Hepatocyte (in vitro differentiated cells): ENCODE measurements around the gene CPE. TPM values are rescaled to one million over a fixed set of nuclear protein-coding genes. Genes with fewer than 3 reads are reported as not detected.

Experiments used
- DNase-seq: peaks from one replicate; pipeline ENCODE4 v3.0.0-alpha.2; 2016; ENCODE audit warnings: low spot score
- H2AFZ ChIP-seq: fragments of 200-600 bp; sonication (generic); 2 replicates; pipeline ENCODE4 v1.6.0; 2016; ENCODE audit warnings: antibody characterized with exemption, mild to moderate bottlenecking
- H3K27ac ChIP-seq: fragments of 200-600 bp; sonication (generic); 2 replicates; pipeline ENCODE4 v1.5.1; 2016; ENCODE audit warnings: mild to moderate bottlenecking
- H3K27me3 ChIP-seq: fragments of 200-600 bp; sonication (generic); 2 replicates; pipeline ENCODE4 v1.6.1; 2016
- H3K36me3 ChIP-seq: fragments of 200-600 bp; sonication (generic); replicated peaks from 2 replicates; pipeline ENCODE4 v1.5.1; 2016; ENCODE audit warnings: low read depth; ENCODE audit not compliant: insufficient read depth
- H3K4me1 ChIP-seq: fragments of 200-600 bp; sonication (generic); 2 replicates; pipeline ENCODE4 v1.5.1; 2016; ENCODE audit warnings: mild to moderate bottlenecking, moderate library complexity; ENCODE audit not compliant: insufficient read depth
- H3K4me2 ChIP-seq: fragments of 200-600 bp; sonication (generic); 2 replicates; pipeline ENCODE4 v1.6.0; 2016
- H3K4me3 ChIP-seq: fragments of 200-600 bp; sonication (generic); 2 replicates; pipeline ENCODE4 v1.5.1; 2016; ENCODE audit warnings: mild to moderate bottlenecking
- H3K79me2 ChIP-seq: fragments of 200-600 bp; sonication (generic); 2 replicates; pipeline ENCODE4 v1.6.0; 2017; ENCODE audit warnings: mild to moderate bottlenecking
- H3K9me2 ChIP-seq: fragments of 200-600 bp; sonication (generic); replicated peaks from 2 replicates; pipeline ENCODE4 v1.6.0; 2017; ENCODE audit warnings: mild to moderate bottlenecking; ENCODE audit not compliant: insufficient read depth
- H3K9me3 ChIP-seq: fragments of 200-600 bp; sonication (generic); 2 replicates; pipeline ENCODE4 v1.5.1; 2016; ENCODE audit warnings: low read depth, mild to moderate bottlenecking
- H4K20me1 ChIP-seq: fragments of 200-600 bp; sonication (generic); 2 replicates; pipeline ENCODE4 v1.6.0; 2016; ENCODE audit warnings: mild to moderate bottlenecking; ENCODE audit not compliant: insufficient read depth, poor library complexity, severe bottlenecking
- CTCF ChIP-seq: fragments of 200-600 bp; sonication (generic); IDR thresholded peaks from 2 replicates; pipeline ENCODE4 v1.5.1; 2016; ENCODE audit warnings: antibody characterized with exemption, mild to moderate bottlenecking; ENCODE audit not compliant: poor library complexity
- EZH2 ChIP-seq: fragments of 200-600 bp; sonication (generic); IDR thresholded peaks from 2 replicates; pipeline ENCODE4 v1.6.1; 2016; ENCODE audit warnings: antibody characterized with exemption, mild to moderate bottlenecking, borderline replicate concordance
- EZH2phosphoT487 ChIP-seq: fragments of 200-600 bp; sonication (generic); IDR thresholded peaks from one replicate; pipeline ENCODE4 v1.6.1; 2018; ENCODE audit warnings: antibody characterized with exemption, mild to moderate bottlenecking, low read depth, moderate library complexity; ENCODE audit not compliant: unreplicated experiment, severe bottlenecking
- WGBS: methylation state at CpG from one replicate; pipeline ENCODE4 v1.1.6; 2016; ENCODE audit warnings: low lambda C conversion rate; ENCODE audit errors: missing lambda C conversion rate; 5-methylcytosine and 5-hydroxymethylcytosine counted together
- polyA plus RNA-seq: library from polyadenylated mRNA; unstranded; fragments of >200 nt; fragmentation: Nextera tagmentation; extraction: Ambion mirVana; gene quantifications from 2 replicates; pipeline ENCODE4 v1.2.1, GENCODE V29; 2016
- total RNA-seq: library from RNA; depleted of rRNA; stranded (reverse); fragments of >200 nt; gene quantifications from 2 replicates; pipeline ENCODE4 v1.2.3, GENCODE V29; 2014

CPE gene
- total and polyA plus RNA-seq, 2 experiments from 2014 or later, result 66.4 to 106 TPM

- no peak for DNase-seq
- Histone ChIP-seq H3K27ac (peak overlapping the region; percentile 74), H3K79me2 (no peaks in the 10 kb centered on the region)
Observed at GRCh38 chr4:165383591-165384073, 4.8 kb downstream of the CPE start.

DNA sequence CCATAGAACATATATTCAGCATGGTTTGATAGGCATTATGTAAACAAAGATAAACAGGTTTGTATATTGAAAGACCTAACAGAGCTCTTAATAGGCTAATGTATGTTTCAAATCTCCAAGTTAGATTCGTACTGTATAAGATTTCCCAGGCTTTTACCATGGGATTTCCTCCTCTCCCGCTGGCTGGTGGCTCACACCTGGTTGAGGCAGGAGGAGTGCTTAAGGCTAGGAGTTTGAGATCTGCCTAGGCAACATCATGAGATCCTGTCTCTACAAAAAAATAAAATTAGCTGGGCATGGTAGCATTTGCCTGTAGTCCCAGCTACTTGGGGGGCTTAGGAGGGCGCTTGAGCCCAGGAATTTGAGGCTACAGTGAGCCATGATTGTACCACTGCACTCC lies 5.4 kb downstream of the CPE start:
- Histone ChIP-seq H3K36me3 (no peaks in the 10 kb centered on the region), H3K27ac (peak overlapping the region; percentile 74), H2AFZ (no peak overlapping the region)

More at GRCh38 chr4:165383591-165384073, 4.8 kb downstream of the CPE start:
- H4K20me1 ChIP-seq, result no peaks in the 10 kb centered on the region
- H3K36me3 ChIP-seq, result no peaks in the 10 kb centered on the region
- H3K9me2 ChIP-seq, result no peaks in the 10 kb centered on the region
- H3K9me3 ChIP-seq, result no peaks in the 10 kb centered on the region
- H2AFZ ChIP-seq, result no peak overlapping the region
- peaks cover 6% of the 10 kb centered on the region for H3K4me1 ChIP-seq
- 48% methylated on average over 4 of the region's 4 CpGs for WGBS
- H3K4me2 ChIP-seq, result peak overlapping the region; percentile 7
- H3K4me3 ChIP-seq, result no peak overlapping the region
- H3K27me3 ChIP-seq, result no peaks in the 10 kb centered on the region
- TF ChIP-seq CTCF (no peak), EZH2 (no peak), EZH2phosphoT487 (no peak)

DNA sequence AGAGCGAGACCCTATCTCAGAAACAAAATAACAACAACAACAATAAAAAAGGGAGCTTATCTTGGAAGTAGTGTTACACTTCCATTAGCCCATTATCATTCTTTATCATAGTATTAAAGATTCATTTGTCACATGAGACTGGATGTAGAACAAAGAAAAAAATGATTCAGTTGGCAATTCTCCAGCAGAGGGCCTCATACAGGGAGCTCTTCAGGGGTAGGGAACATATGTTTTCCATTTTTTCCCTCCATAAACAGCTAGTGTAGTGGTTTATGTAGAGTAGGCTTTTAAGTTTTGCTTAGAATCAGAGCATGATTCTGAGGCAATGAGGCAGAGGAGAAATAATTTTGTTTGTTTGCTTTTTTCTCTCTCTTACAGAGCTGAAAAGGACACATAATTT lies 5.8 kb downstream of the CPE start:
- TF ChIP-seq EZH2phosphoT487, result no peak
- no peak for TF ChIP-seq EZH2
- no peak for TF ChIP-seq CTCF
- Histone ChIP-seq H4K20me1 (no peaks in the 10 kb centered on the region), H3K9me3 (no peaks in the 10 kb centered on the region), H3K27me3 (no peaks in the 10 kb centered on the region), H3K27ac (peak overlapping the region; percentile 74), H3K4me1 (peaks cover 6% of the 10 kb centered on the region), H3K79me2 (no peaks in the 10 kb centered on the region), H3K9me2 (no peaks in the 10 kb centered on the region), H3K36me3 (no peaks in the 10 kb centered on the region), H2AFZ (no peak overlapping the region), H3K4me3 (no peak overlapping the region), H3K4me2 (peak overlapping the region; percentile 38)
- WGBS, result 58% methylated on average over 1 of the region's 1 CpG
- peak; percentile 60 for DNase-seq

More for the DNA sequence above, 5.4 kb downstream of the CPE start:
- WGBS, result 54% methylated on average over 3 of the region's 3 CpGs
- peaks cover 6% of the 10 kb centered on the region for H3K4me1 ChIP-seq
- no peaks in the 10 kb centered on the region for H3K79me2 ChIP-seq
- H3K4me2 ChIP-seq, result peak overlapping the region; percentile 30
- H4K20me1 ChIP-seq, result no peaks in the 10 kb centered on the region
- TF ChIP-seq CTCF (no peak), EZH2 (no peak), EZH2phosphoT487 (no peak)
- H3K9me3 ChIP-seq, result no peaks in the 10 kb centered on the region
- no peak overlapping the region for H3K4me3 ChIP-seq
- no peaks in the 10 kb centered on the region for H3K27me3 ChIP-seq
- no peak for DNase-seq
- no peaks in the 10 kb centered on the region for H3K9me2 ChIP-seq
